CD4-positive, alpha-beta T cell treated with Interleukin-21 for 1 hour (primary cell): ENCODE data around the gene GIT2.
"Not testable (repeated sequence)": the region's sequence is repeated elsewhere in the genome, so short reads cannot be mapped to it uniquely, and the experiment has no call there.

Source experiments
- DNase-seq: peaks from one replicate; pipeline ENCODE4 v3.0.0-alpha.2; 2020

GIT2 gene

GRCh38 chr12:109995686-109996482 is at the start of gene GIT2:
TSS of gene GIT2 (minus strand) at chr12:109996368. CDS start at chr12:109996224, 144 bp downstream.
- peak; percentile 96 for DNase-seq

GRCh38 chr12:110042264-110042663 is 46.1 kb upstream of the GIT2 start:
- DNase-seq: no peak

- peak; percentile 55 for DNase-seq
Measured at GRCh38 chr12:110039085-110039807, 43.1 kb upstream of the GIT2 start.

DNA sequence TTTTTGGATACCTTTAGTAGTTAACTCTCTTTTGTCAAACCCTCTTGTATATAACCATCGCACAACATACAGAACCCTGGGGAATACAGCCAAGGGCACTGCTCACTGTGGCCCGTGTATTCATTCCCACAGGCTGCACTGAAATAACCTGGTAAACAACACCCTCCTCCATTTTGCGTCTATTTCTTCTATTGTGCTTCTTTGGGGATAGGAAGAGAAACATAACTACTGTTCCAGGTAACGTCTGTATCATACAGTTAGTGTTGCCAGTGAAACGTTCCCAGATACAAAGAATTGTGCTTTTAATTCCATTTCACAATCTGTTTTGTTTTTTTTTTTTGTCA is 42.5 kb upstream of the GIT2 start:
- no peak for DNase-seq

DNA sequence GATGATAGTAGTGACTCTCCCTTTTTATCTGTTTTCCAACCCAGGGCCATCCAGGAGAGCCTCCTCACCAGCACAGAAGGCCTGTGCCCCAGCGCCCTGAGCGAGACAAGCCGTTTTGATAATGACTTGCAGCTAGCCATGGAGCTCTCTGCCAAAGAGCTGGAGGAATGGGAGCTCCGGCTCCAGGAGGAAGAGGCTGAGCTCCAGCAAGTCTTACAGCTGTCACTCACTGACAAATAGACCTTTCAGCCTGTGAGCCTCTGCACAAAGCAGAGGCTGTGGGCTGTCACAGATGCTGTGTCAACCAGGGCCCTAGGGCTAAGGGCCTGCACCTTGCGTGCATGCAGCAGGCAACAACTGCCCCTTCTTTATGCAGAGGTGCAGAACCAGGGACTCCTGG is 41.1 kb upstream of the GIT2 start:
- no peak for DNase-seq

- no peak for DNase-seq
Measured at GRCh38 chr12:110035534-110036104, 39.5 kb upstream of the GIT2 start.

DNA sequence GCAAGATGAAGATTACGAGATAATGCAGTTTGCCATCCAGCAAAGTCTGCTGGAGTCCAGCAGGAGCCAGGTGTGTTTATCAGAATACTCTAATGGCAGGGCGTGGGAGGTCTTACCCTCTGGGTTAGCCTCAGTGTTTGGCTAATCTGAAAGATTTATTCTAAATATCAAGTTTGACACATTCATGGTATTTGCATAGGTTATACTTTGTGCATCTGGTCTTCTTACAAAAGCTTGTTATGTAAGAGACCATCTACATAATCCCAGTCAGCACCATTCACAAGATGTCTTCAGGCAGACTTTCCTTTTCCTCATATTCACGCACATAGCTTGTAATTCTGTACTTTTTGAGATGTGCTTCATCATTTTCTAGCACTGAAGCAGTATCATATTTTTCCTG is 37.7 kb upstream of the GIT2 start:
- DNase-seq: no peak

DNA sequence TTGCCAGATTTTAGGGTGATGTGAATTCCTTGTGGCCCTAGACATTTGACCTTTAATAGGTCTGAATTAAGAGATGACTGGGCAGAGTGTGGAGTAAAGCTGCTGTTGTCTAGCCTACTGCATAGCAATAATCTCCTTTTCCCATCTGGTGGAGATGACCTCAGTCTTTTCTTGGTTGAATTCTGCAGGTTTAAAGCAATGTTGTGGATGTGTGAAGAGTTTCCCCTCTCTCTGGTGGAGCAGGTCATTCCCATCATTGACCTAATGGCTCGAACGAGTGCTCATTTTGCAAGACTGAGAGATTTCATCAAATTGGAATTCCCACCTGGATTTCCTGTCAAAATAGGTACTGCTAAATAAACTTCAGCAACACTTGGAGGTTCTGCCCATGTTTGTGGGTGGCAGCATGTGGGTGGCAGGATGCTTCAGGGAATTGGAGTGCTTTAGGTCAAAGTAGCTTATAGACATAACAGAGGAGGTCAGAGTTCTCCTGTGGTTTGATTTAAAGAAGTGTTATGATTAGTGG is 33.2 kb upstream of the GIT2 start:
- no peak for DNase-seq

GRCh38 chr12:110028323-110028722 is 32.2 kb upstream of the GIT2 start:
- DNase-seq: no peak

DNA sequence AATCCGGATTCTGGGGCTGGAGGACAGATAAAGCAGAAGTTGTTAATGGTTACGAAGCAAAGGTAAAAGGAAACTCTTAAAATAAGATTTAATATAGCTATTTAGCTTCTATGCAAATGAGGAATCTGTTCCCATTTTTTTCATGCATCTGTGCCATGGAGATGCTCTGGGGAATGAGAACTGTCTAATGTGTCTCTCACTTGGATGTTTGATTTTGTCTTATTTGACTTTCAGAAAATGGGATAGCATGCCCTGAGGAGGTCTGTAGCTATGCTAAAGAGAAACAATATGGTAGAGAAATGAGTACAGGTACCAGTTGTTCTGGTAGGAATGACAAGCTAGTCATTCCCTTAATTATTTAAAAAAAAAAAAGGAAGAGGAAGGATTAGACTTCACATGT is 27.9 kb upstream of the GIT2 start:
- no peak for DNase-seq

DNA sequence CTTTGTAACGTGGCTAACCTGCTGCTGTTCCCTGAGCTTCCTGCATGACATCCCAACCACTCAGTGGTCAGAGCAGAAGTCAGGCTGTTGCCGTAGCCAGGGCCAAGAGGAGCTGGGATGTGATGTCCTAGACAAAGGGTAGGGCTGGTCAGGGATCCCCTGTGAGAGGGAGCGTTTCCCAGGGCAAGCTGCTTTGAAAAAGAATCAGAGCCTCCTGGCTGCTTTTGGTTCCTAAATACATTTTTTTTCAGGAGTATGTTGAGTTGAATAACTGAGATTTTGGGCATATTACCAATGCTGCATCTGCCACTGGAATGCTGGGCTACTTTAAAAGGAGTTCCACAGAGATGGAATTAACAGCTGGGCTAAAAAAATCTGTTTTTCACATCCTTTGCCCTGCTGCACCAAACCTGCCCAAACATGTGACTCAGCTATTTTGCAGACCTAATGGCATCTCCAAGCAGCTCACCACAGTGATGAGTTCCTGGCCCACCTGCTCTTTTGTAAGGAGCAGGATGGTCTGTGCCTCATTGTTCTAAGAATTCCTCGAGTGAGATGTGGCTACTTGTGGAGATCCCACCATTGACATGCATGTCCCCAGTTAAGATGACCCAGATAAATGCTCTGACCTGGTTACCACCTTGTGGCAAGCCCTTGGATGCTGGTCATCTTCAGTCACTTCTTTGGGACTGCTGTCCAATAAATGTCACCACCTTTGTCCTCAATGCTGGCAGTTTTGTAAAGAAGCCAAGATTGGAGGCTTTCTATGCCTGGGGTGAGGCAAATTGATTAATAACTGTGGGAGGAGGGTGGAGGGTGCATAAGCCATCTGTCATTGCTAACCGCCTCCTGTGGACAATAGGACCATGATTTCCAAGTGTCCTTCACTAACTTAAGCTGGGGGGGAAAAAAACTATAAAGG is 27.2 kb upstream of the GIT2 start:
- no peak for DNase-seq

DNA sequence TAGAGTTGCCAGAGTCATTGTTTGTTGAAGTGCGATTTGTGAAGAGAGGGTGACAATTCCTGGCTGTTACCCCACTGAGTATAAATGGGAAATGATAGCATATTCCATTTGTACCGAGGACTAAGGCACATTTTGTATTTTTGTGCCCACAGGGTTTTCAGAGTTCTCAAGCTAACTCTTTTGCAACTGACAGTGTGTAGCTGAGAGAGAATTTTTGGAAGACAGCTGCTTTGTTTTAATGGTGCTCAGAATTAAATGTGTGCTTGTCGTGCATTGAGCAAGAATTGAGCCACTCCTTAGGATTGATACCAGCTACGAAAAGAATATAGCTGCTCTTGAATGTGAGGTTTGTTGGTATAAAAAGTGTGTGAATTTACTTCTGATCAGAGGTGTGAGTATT is 24.8 kb upstream of the GIT2 start:
- no peak for DNase-seq

DNA sequence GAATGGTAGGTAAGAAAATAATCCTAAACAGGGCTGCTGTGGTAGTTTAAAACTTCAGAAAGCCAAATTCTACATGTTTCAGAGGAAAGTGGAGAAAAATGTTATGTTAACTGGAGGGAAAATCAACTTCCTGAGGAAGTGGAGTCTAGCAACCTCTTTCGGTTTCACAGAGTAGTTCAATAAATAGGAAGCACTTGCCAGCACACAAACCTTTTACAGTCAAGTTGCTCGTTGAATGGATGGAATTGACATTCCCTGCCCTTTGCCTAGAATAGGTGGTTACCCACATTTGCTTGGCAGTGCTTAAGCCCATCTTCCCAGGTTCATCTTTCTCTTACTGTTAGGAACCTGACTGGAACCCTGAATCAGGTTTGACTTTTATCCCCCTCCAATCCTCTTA is 19.0 kb upstream of the GIT2 start:
- DNase-seq: peak; percentile 54

GRCh38 chr12:110012659-110013058 is 16.5 kb upstream of the GIT2 start:
- DNase-seq: no peak

- peak; percentile 43 for DNase-seq
Measured at GRCh38 chr12:110012137-110012536, 16.0 kb upstream of the GIT2 start.

DNA sequence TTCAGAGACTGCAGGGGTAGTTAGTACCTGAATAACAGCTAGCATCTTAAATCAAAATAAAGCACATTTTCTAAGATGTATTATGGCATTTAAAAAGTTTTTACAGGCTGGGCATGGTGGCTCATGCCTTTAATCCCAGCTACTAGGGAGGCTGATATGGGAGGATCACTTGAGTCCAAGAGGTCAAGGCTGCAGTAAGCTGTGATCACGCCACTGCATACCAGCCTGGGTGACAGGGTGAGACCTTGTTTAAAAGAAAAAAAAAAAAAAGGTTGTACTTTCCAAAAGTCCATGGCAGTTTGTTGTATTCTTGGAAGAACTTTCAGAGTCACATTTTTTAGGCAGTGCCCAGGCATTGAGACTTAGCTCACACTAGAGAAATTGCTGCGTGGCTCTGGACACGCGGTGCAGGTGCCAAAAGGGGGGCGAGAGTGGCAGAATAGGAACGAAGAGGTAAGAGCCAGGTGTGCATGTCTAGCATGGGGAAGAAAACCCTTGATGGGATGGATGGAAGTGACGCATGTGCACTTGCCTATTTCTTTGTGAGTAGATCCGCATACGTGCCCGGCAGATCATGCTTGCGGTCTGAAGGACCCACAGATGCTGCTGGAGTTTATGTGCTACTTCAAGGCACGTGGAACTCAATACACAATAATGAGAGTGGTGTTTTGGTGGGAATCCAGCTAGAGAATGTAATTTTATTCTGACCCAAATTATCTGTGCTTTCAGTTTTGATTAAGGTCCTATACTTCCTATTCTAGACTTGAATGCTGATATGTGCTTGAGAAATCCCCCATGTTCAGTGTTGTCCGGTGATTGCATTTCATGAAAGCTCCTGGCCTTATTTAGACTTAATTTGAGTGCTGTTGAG is 14.9 kb upstream of the GIT2 start:
- DNase-seq: peak; percentile 44

- not testable (repeated sequence) for DNase-seq
Measured at GRCh38 chr12:110008681-110009398, 12.7 kb upstream of the GIT2 start.

GRCh38 chr12:110007881-110008280 is 11.7 kb upstream of the GIT2 start:
- DNase-seq: no peak

DNA sequence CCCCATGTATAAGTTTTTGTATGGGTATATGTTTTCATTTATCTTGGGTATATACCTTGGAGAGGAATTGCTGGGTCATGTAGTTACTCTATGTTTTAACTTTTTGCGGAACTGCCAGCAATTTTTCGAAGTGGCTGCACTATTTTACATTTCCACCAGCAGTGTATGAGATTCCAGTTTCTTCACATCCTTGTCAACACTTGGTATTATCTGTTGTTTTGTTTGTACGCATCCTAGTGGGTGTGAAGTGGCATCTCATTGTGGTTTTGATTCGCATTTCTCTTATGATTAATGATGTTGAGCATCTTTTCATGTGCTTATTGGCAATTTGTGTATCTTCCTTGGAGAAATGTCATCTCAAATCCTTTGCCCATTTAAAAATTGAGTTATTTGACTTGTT is 9.9 kb upstream of the GIT2 start:
- DNase-seq: no peak

- DNase-seq: peak; percentile 42
Measured at GRCh38 chr12:110005319-110005973, 9.3 kb upstream of the GIT2 start.

GRCh38 chr12:110004598-110004997 is 8.4 kb upstream of the GIT2 start:
- DNase-seq: no peak
